ENCODE measurements around the gene DGKI.
"Not testable (repeated sequence)": the region's sequence is repeated elsewhere in the genome, so short reads cannot be mapped to it uniquely, and the experiment has no call there.

Gene DGKI

GRCh38 chr7:137836113-137836509 lies 10.7 kb downstream of the DGKI start:
- CTCF ChIA-PET: no interaction called here
- H3K4me3 ChIP-seq (ENCODE audit: control insufficient read depth in 1 of 7, extremely low read depth in 1 of 7, insufficient read depth in 4 of 7, low read depth in 2 of 7, low read length in 6 of 7): no peak overlapping the region
- no peaks in the 10 kb centered on the region for H3K36me3 ChIP-seq (ENCODE audit: control insufficient read depth in 4 of 4, insufficient read depth in 4 of 4, low read length in 3 of 4)
- no peak for DNase-seq
- no peak overlapping the region for H3K27ac ChIP-seq (ENCODE audit: insufficient read depth in 1 of 2, low read depth in 1 of 2, low read length in 2 of 2, poor library complexity in 1 of 2, severe bottlenecking in 2 of 2)
- H3K4me1 ChIP-seq (ENCODE audit: control extremely low read depth in 1 of 4, control insufficient read depth in 4 of 4, insufficient read depth in 4 of 4, low read length in 3 of 4): no peaks in the 10 kb centered on the region
- peaks cover 0 to 17% (median 10%) of the 10 kb centered on the region in 5 experiments for H3K9me3 ChIP-seq (ENCODE audit: control extremely low read depth in 1 of 5, control insufficient read depth in 4 of 5, insufficient read depth in 2 of 5, low read depth in 1 of 5, low read length in 4 of 5)
- WGBS (ENCODE audit: insufficient coverage): no CpG with 5 or more reads among the region's 3 CpGs
- H3K27me3 ChIP-seq (replicated peaks in 2 of 5; ENCODE audit: control insufficient read depth in 4 of 5, insufficient read depth in 5 of 5, low read length in 4 of 5): peaks cover 0 to 16% (median 9%) of the 10 kb centered on the region in 5 experiments
- POLR2A ChIA-PET: no interaction called here

- CTCF ChIA-PET: no interaction called here
- DNase-seq: no peak
- H3K4me1 ChIP-seq (ENCODE audit: control extremely low read depth in 1 of 4, control insufficient read depth in 4 of 4, insufficient read depth in 4 of 4, low read length in 3 of 4): no peaks in the 10 kb centered on the region
- WGBS (ENCODE audit: insufficient coverage): 100% methylated on average over 2 of the region's 3 CpGs
- no peaks in the 10 kb centered on the region for H3K36me3 ChIP-seq (ENCODE audit: control insufficient read depth in 4 of 4, insufficient read depth in 4 of 4, low read length in 3 of 4)
- no peak overlapping the region for H3K27ac ChIP-seq (ENCODE audit: insufficient read depth in 1 of 2, low read depth in 1 of 2, low read length in 2 of 2, poor library complexity in 1 of 2, severe bottlenecking in 2 of 2)
- no peak overlapping the region for H3K4me3 ChIP-seq (ENCODE audit: control insufficient read depth in 1 of 7, extremely low read depth in 1 of 7, insufficient read depth in 4 of 7, low read depth in 2 of 7, low read length in 6 of 7)
- peaks cover 0 to 17% (median 10%) of the 10 kb centered on the region in 5 experiments for H3K9me3 ChIP-seq (ENCODE audit: control extremely low read depth in 1 of 5, control insufficient read depth in 4 of 5, insufficient read depth in 2 of 5, low read depth in 1 of 5, low read length in 4 of 5)
- H3K27me3 ChIP-seq (replicated peaks in 2 of 5; ENCODE audit: control insufficient read depth in 4 of 5, insufficient read depth in 5 of 5, low read length in 4 of 5): peaks cover 0 to 14% (median 8%) of the 10 kb centered on the region in 5 experiments
- POLR2A ChIA-PET: no interaction called here
Observed at GRCh38 chr7:137835486-137836112, 11.2 kb downstream of the DGKI start.

GRCh38 chr7:137834552-137834951 lies 12.2 kb downstream of the DGKI start:
- Histone ChIP-seq H3K4me3 (ENCODE audit: control insufficient read depth in 1 of 7, extremely low read depth in 1 of 7, insufficient read depth in 4 of 7, low read depth in 2 of 7, low read length in 6 of 7) (no peak overlapping the region), H3K36me3 (ENCODE audit: control insufficient read depth in 4 of 4, insufficient read depth in 4 of 4, low read length in 3 of 4) (no peaks in the 10 kb centered on the region), H3K9me3 (ENCODE audit: control extremely low read depth in 1 of 5, control insufficient read depth in 4 of 5, insufficient read depth in 2 of 5, low read depth in 1 of 5, low read length in 4 of 5) (peaks cover 0 to 17% (median 10%) of the 10 kb centered on the region in 5 experiments), H3K4me1 (ENCODE audit: control extremely low read depth in 1 of 4, control insufficient read depth in 4 of 4, insufficient read depth in 4 of 4, low read length in 3 of 4) (no peaks in the 10 kb centered on the region), H3K27ac (ENCODE audit: insufficient read depth in 1 of 2, low read depth in 1 of 2, low read length in 2 of 2, poor library complexity in 1 of 2, severe bottlenecking in 2 of 2) (no peak overlapping the region), H3K27me3 (replicated peaks in 2 of 5; ENCODE audit: control insufficient read depth in 4 of 5, insufficient read depth in 5 of 5, low read length in 4 of 5) (peaks cover 0 to 14% (median 2%) of the 10 kb centered on the region in 5 experiments)
- no peak for DNase-seq
- WGBS (ENCODE audit: insufficient coverage): 100% methylated on average over 1 of the region's 1 CpG
- ChIA-PET CTCF (no interaction called here), POLR2A (no interaction called here)

DNA sequence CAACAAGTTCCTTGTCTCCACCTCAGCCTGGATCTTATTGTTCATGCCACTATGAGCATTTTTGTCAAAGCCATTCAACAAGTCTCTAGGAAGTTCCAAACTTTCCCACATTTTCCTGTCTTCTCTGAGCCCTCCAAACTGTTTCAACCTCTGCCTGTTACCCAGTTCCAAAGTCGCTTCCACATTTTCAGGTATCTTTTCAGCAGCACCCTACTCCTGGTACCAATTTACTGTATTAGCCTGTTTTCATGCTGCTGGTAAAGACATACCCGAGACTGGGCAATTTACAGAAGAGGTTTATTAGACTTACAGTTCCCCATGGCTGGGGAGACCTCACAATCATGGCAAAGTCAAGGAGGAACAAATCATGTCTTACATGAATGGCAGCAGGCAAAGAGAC lies 13.8 kb downstream of the DGKI start:
- H3K27ac ChIP-seq (ENCODE audit: insufficient read depth in 1 of 2, low read depth in 1 of 2, low read length in 2 of 2, poor library complexity in 1 of 2, severe bottlenecking in 2 of 2); DNase-seq; H3K4me3 ChIP-seq (ENCODE audit: control insufficient read depth in 1 of 7, extremely low read depth in 1 of 7, insufficient read depth in 4 of 7, low read depth in 2 of 7, low read length in 6 of 7); H3K4me1 ChIP-seq (ENCODE audit: control extremely low read depth in 1 of 4, control insufficient read depth in 4 of 4, insufficient read depth in 4 of 4, low read length in 3 of 4); H3K36me3 ChIP-seq (ENCODE audit: control insufficient read depth in 4 of 4, insufficient read depth in 4 of 4, low read length in 3 of 4); POLR2A ChIA-PET: not testable (repeated sequence)
- 100% methylated on average over 2 of the region's 2 CpGs for WGBS (ENCODE audit: insufficient coverage)
- Histone ChIP-seq H3K27me3 (replicated peaks in 2 of 5; ENCODE audit: control insufficient read depth in 4 of 5, insufficient read depth in 5 of 5, low read length in 4 of 5) (peaks cover 0 to 17% (median 2%) of the 10 kb centered on the region in 5 experiments), H3K9me3 (ENCODE audit: control extremely low read depth in 1 of 5, control insufficient read depth in 4 of 5, insufficient read depth in 2 of 5, low read depth in 1 of 5, low read length in 4 of 5) (peaks cover 0 to 17% (median 10%) of the 10 kb centered on the region in 5 experiments)
- CTCF ChIA-PET: interaction anchor here (1.4 kb wide), 1 partner anchor 12 kb away, joined by 4 read pairs; no protein-coding TSS in a partner anchor

DNA sequence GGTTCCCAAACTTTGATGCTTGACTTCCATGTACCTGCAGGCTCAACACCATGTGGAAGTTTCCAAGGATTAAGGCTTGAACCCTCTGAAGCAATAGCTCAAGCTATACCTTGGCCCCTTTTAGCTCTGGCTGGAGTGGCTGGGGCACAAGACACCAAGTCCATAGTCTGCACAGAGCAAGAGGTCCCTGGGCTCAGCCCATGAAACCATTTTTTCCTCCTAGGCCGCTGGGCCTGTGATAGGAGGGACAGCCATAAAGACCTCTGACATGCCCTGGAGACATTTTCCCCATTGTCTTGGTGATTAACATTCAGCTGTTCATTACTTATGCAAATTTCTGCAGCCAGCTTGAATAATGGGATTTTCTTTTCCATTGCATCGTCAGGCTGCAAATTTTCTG lies 14.4 kb downstream of the DGKI start:
- H3K27me3 ChIP-seq (replicated peaks in 2 of 5; ENCODE audit: control insufficient read depth in 4 of 5, insufficient read depth in 5 of 5, low read length in 4 of 5): peaks cover 0 to 15% (median 1%) of the 10 kb centered on the region in 5 experiments
- H3K4me1 ChIP-seq (ENCODE audit: control extremely low read depth in 1 of 4, control insufficient read depth in 4 of 4, insufficient read depth in 4 of 4, low read length in 3 of 4): no peaks in the 10 kb centered on the region
- no peaks in the 10 kb centered on the region for H3K36me3 ChIP-seq (ENCODE audit: control insufficient read depth in 4 of 4, insufficient read depth in 4 of 4, low read length in 3 of 4)
- H3K9me3 ChIP-seq (ENCODE audit: control extremely low read depth in 1 of 5, control insufficient read depth in 4 of 5, insufficient read depth in 2 of 5, low read depth in 1 of 5, low read length in 4 of 5): peaks cover 0 to 17% (median 10%) of the 10 kb centered on the region in 5 experiments
- POLR2A ChIA-PET: no interaction called here
- H3K4me3 ChIP-seq (ENCODE audit: control insufficient read depth in 1 of 7, extremely low read depth in 1 of 7, insufficient read depth in 4 of 7, low read depth in 2 of 7, low read length in 6 of 7): no peak overlapping the region
- H3K27ac ChIP-seq (ENCODE audit: insufficient read depth in 1 of 2, low read depth in 1 of 2, low read length in 2 of 2, poor library complexity in 1 of 2, severe bottlenecking in 2 of 2): no peak overlapping the region
- no peak for DNase-seq
- CTCF ChIA-PET: interaction anchor here (1.4 kb wide), 1 partner anchor 11 kb away, joined by 4 read pairs; no protein-coding TSS in a partner anchor
- 100% methylated on average over 2 of the region's 2 CpGs for WGBS (ENCODE audit: insufficient coverage)

GRCh38 chr7:137831555-137831954 lies 15.2 kb downstream of the DGKI start:
- no CpG with 5 or more reads among the region's 1 CpG for WGBS (ENCODE audit: insufficient coverage)
- H3K36me3 ChIP-seq (ENCODE audit: control insufficient read depth in 4 of 4, insufficient read depth in 4 of 4, low read length in 3 of 4); POLR2A ChIA-PET; H3K27ac ChIP-seq (ENCODE audit: insufficient read depth in 1 of 2, low read depth in 1 of 2, low read length in 2 of 2, poor library complexity in 1 of 2, severe bottlenecking in 2 of 2); DNase-seq; H3K4me1 ChIP-seq (ENCODE audit: control extremely low read depth in 1 of 4, control insufficient read depth in 4 of 4, insufficient read depth in 4 of 4, low read length in 3 of 4); H3K4me3 ChIP-seq (ENCODE audit: control insufficient read depth in 1 of 7, extremely low read depth in 1 of 7, insufficient read depth in 4 of 7, low read depth in 2 of 7, low read length in 6 of 7): not testable (repeated sequence)
- CTCF ChIA-PET: interaction anchor here (1.4 kb wide), 1 partner anchor 10 kb away, joined by 4 read pairs; no protein-coding TSS in a partner anchor
- Histone ChIP-seq H3K27me3 (replicated peaks in 2 of 5; ENCODE audit: control insufficient read depth in 4 of 5, insufficient read depth in 5 of 5, low read length in 4 of 5) (peaks cover 0 to 15% (median 3%) of the 10 kb centered on the region in 5 experiments), H3K9me3 (ENCODE audit: control extremely low read depth in 1 of 5, control insufficient read depth in 4 of 5, insufficient read depth in 2 of 5, low read depth in 1 of 5, low read length in 4 of 5) (peaks cover 0 to 17% (median 10%) of the 10 kb centered on the region in 5 experiments)

DNA sequence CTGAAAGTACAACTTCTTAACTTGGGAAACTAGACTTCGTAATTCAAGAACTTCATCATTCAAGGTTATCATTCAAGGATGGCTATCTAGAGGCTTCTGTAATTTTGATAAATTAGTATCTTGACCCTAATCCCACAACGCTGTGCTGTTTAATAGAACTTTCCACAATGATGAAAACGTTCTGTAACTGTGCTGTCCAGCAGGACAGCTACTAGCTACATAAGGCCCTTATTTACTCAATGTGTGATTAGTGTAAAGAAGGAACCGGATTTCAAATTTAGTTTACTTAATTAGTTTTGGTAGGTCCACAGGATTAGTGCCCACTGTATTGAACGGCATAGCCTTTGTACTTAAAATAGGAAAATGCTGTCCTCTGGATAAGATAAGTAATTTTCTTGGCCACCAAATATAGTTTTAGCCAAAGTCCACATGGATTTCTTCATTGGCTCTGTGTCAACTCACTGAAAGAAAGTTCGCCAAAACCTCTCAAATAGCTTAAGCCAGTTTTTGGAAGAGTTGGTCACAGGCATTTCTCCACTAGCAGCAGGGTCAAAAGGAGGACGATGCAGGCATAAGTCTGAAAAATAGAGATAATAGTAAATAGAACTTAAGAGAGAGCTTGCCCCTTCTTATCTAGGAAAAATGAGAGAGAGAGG lies 17.3 kb downstream of the DGKI start:
- Histone ChIP-seq H3K4me1 (ENCODE audit: control extremely low read depth in 1 of 4, control insufficient read depth in 4 of 4, insufficient read depth in 4 of 4, low read length in 3 of 4) (no peaks in the 10 kb centered on the region), H3K36me3 (ENCODE audit: control insufficient read depth in 4 of 4, insufficient read depth in 4 of 4, low read length in 3 of 4) (no peaks in the 10 kb centered on the region), H3K4me3 (ENCODE audit: control insufficient read depth in 1 of 7, extremely low read depth in 1 of 7, insufficient read depth in 4 of 7, low read depth in 2 of 7, low read length in 6 of 7) (no peak overlapping the region), H3K27ac (ENCODE audit: insufficient read depth in 1 of 2, low read depth in 1 of 2, low read length in 2 of 2, poor library complexity in 1 of 2, severe bottlenecking in 2 of 2) (no peak overlapping the region), H3K27me3 (replicated peaks in 2 of 5; ENCODE audit: control insufficient read depth in 4 of 5, insufficient read depth in 5 of 5, low read length in 4 of 5) (peaks cover 0 to 15% (median 3%) of the 10 kb centered on the region in 5 experiments), H3K9me3 (ENCODE audit: control extremely low read depth in 1 of 5, control insufficient read depth in 4 of 5, insufficient read depth in 2 of 5, low read depth in 1 of 5, low read length in 4 of 5) (peaks cover 0 to 19% (median 10%) of the 10 kb centered on the region in 5 experiments)
- WGBS (ENCODE audit: insufficient coverage): 100% methylated on average over 2 of the region's 7 CpGs
- DNase-seq: no peak
- CTCF ChIA-PET: no interaction called here
- POLR2A ChIA-PET: no interaction called here

Data from common myeloid progenitor, CD34-positive (primary cell).